H9 (cell line): Measurements from ENCODE around the gene ATXN10. TPM values are rescaled to one million over a fixed set of nuclear protein-coding genes. Genes with fewer than 3 reads are reported as not detected.

Experiments used
- DNase-seq: peaks from one replicate; pipeline ENCODE4 v3.0.0-alpha.2; 2017
- H2AFZ ChIP-seq: one replicate; pipeline ENCODE4 v1.6.1; 2013; ENCODE audit warnings: mild to moderate bottlenecking, low read length, control low read depth, moderate library complexity
- H2AK5ac ChIP-seq: 2 replicates; pipeline ENCODE4 v1.6.1; 2013; ENCODE audit warnings: low read length, control low read depth, mixed read lengths; ENCODE audit not compliant: insufficient read length
- H2BK120ac ChIP-seq: one replicate; pipeline ENCODE4 v1.6.1; 2013; ENCODE audit warnings: low read depth, mild to moderate bottlenecking, low read length, control low read depth, inconsistent platforms; ENCODE audit not compliant: poor library complexity, severe bottlenecking
- H2BK12ac ChIP-seq: 2 replicates; pipeline ENCODE4 v1.6.1; 2013; ENCODE audit warnings: low read length, control low read depth, mixed read lengths, low read depth; ENCODE audit not compliant: insufficient read length
- H2BK15ac ChIP-seq: 2 replicates; pipeline ENCODE4 v1.6.1; 2013; ENCODE audit warnings: low read depth, low read length, control low read depth
- H2BK20ac ChIP-seq: one replicate; pipeline ENCODE4 v1.6.1; 2013; ENCODE audit warnings: low read depth, mild to moderate bottlenecking, low read length, control low read depth, inconsistent platforms; ENCODE audit not compliant: poor library complexity, severe bottlenecking
- H2BK5ac ChIP-seq: 2 replicates; pipeline ENCODE4 v1.6.1; 2013; ENCODE audit warnings: low read length, control low read depth, mixed read lengths; ENCODE audit not compliant: insufficient read length
- H3K14ac ChIP-seq: 2 replicates; pipeline ENCODE4 v1.6.1; 2013; ENCODE audit warnings: low read length, control low read depth; ENCODE audit not compliant: insufficient read depth
- H3K18ac ChIP-seq: 2 replicates; pipeline ENCODE4 v1.6.1; 2013; ENCODE audit warnings: low read depth, mild to moderate bottlenecking, mixed read lengths, low read length, control low read depth; ENCODE audit not compliant: insufficient read length
- H3K23ac ChIP-seq: 2 replicates; pipeline ENCODE4 v1.6.1; 2013; ENCODE audit warnings: low read length, control low read depth, mixed read lengths, low read depth; ENCODE audit not compliant: insufficient read length
- H3K23me2 ChIP-seq: 2 replicates; pipeline ENCODE4 v1.6.1; 2013; ENCODE audit warnings: low read depth, mild to moderate bottlenecking, mixed read lengths, low read length, control low read depth; ENCODE audit not compliant: insufficient read length, poor library complexity, severe bottlenecking
- H3K27ac ChIP-seq: 2 replicates; pipeline ENCODE4 v1.5.1; 2013; ENCODE audit warnings: low read length, control low read depth, mixed read lengths, low read depth; ENCODE audit not compliant: insufficient read length
- H3K27me3 ChIP-seq: 2 replicates; pipeline ENCODE4 v1.6.1; 2013; ENCODE audit warnings: low read length, control low read depth, inconsistent platforms; ENCODE audit not compliant: insufficient read depth
- H3K4ac ChIP-seq: 2 replicates; pipeline ENCODE4 v1.6.1; 2013; ENCODE audit warnings: low read depth, mild to moderate bottlenecking, control low read depth, inconsistent platforms, low read length, moderate library complexity
- H3K4me1 ChIP-seq: 2 replicates; pipeline ENCODE4 v1.6.1; 2013; ENCODE audit warnings: low read length, control low read depth, inconsistent platforms; ENCODE audit not compliant: insufficient read depth
- H3K4me2 ChIP-seq: 2 replicates; pipeline ENCODE4 v1.6.1; 2013; ENCODE audit warnings: low read length, control low read depth, mixed read lengths; ENCODE audit not compliant: insufficient read length, insufficient read depth
- H3K56ac ChIP-seq: 2 replicates; pipeline ENCODE4 v1.6.1; 2013; ENCODE audit warnings: low read depth, mild to moderate bottlenecking, mixed read lengths, low read length, control low read depth; ENCODE audit not compliant: insufficient read length
- H3K79me1 ChIP-seq: 2 replicates; pipeline ENCODE4 v1.6.1; 2013; ENCODE audit warnings: low read depth, mild to moderate bottlenecking, moderate library complexity, low read length, control low read depth, inconsistent platforms; ENCODE audit not compliant: insufficient read depth, poor library complexity, severe bottlenecking
- H3K79me2 ChIP-seq: 2 replicates; pipeline ENCODE4 v1.6.1; 2013; ENCODE audit warnings: low read length, control low read depth, inconsistent platforms; ENCODE audit not compliant: insufficient read depth
- H3K9ac ChIP-seq: 2 replicates; pipeline ENCODE4 v1.6.1; 2013; ENCODE audit warnings: low read length, control low read depth, mixed read lengths; ENCODE audit not compliant: insufficient read length; ENCODE audit errors: extremely low read depth
- H3K9me3 ChIP-seq: one replicate; pipeline ENCODE4 v1.6.1; 2013; ENCODE audit warnings: low read depth, low read length, inconsistent platforms; ENCODE audit not compliant: control insufficient read depth
- H3T11ph ChIP-seq: one replicate; pipeline ENCODE4 v1.6.1; 2013; ENCODE audit warnings: mild to moderate bottlenecking, low read length, control low read depth, inconsistent platforms
- H4K20me1 ChIP-seq: one replicate; pipeline ENCODE4 v1.6.1; 2013; ENCODE audit not compliant: control insufficient read depth, insufficient read length, insufficient read depth
- H4K5ac ChIP-seq: 2 replicates; pipeline ENCODE4 v1.6.1; 2013; ENCODE audit warnings: low read depth, mild to moderate bottlenecking, mixed read lengths, low read length, control low read depth; ENCODE audit not compliant: insufficient read length
- H4K8ac ChIP-seq: replicated peaks from 2 replicates; pipeline ENCODE4 v1.6.1; 2013; ENCODE audit warnings: low read length, control low read depth, mixed read lengths, low read depth; ENCODE audit not compliant: insufficient read length
- H4K91ac ChIP-seq: 2 replicates; pipeline ENCODE4 v1.6.1; 2013; ENCODE audit warnings: low read depth, mild to moderate bottlenecking, moderate library complexity, mixed read lengths, low read length, control low read depth; ENCODE audit not compliant: insufficient read length
- H3K27ac Mint-ChIP-seq, 3 experiments: 2 replicates in 2 of 3; 3 replicates in 1 of 3; pipeline ENCODE4 v1.8.0; 2020 to 2021; ENCODE audit warnings: mixed read lengths in 3 of 3, mild to moderate bottlenecking in 1 of 3, moderate library complexity in 1 of 3
- H3K27me3 Mint-ChIP-seq: 2 replicates; pipeline ENCODE4 v1.8.0; 2021; ENCODE audit warnings: low read depth, mild to moderate bottlenecking, moderate library complexity, mixed read lengths
- H3K36me3 Mint-ChIP-seq, 3 experiments: 2 replicates in 2 of 3; 3 replicates in 1 of 3; pipeline ENCODE4 v1.8.0; 2020 to 2021; ENCODE audit warnings: low read depth in 3 of 3, mixed read lengths in 3 of 3; ENCODE audit not compliant: insufficient read depth in 1 of 3
- H3K4me1 Mint-ChIP-seq, 2 experiments: 2 replicates each; pipeline ENCODE4 v1.8.0; 2020; ENCODE audit warnings: mixed read lengths in 2 of 2
- H3K4me3 Mint-ChIP-seq, 2 experiments: 2 replicates in 1 of 2; 3 replicates in 1 of 2; pipeline ENCODE4 v1.8.0; 2020 to 2021; ENCODE audit warnings: mild to moderate bottlenecking in 2 of 2, mixed read lengths in 2 of 2, moderate library complexity in 1 of 2
- H3K9me3 Mint-ChIP-seq, 2 experiments: 2 replicates in 1 of 2; 3 replicates in 1 of 2; pipeline ENCODE4 v1.8.0; 2020; ENCODE audit warnings: mild to moderate bottlenecking in 2 of 2, mixed read lengths in 2 of 2, moderate library complexity in 1 of 2
- WGBS: extraction: QIAGEN DNeasy Blood & Tissue Kit; methylation state at CpG from one replicate; pipeline ENCODE4 v1.1.7; 2013; ENCODE audit warnings: missing lambda C conversion rate, low lambda C conversion rate, mixed read lengths; ENCODE audit not compliant: insufficient read length; ENCODE audit errors: extremely low coverage; 5-methylcytosine and 5-hydroxymethylcytosine counted together
- total RNA-seq: library from RNA; stranded (reverse); gene quantifications from 2 replicates; pipeline ENCODE4 v1.2.1, GENCODE V29; 2021
- TF ChIP-seq, protein P1 (sequence below): fragments of 200-600 bp; sonication (generic); conservative IDR thresholded peaks from 3 replicates; pipeline ENCODE4 v1.8.0; 2021; ENCODE audit warnings: antibody characterized with exemption, mild to moderate bottlenecking

The ATXN10 gene
- total RNA-seq, 1 experiment from 2014 or later, result 210 TPM

DNA sequence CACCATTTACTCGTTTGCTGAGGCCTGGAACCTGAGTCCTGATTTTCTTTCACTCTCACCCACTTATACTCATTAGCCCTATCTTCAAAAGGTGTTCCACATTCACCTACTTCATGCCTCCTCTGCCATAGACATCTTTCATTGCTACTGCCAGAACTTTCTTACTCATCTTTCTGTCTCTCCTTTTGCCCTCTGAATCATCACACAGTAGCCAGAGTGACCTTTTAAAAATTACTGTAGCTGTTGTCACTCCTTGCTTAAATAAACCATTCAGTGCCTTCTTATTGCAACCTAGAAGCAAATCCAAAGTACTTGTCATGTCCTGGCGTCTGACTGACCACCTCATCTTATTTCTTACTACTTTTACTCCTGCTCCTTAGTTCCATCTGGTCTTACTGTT lies 38.2 kb downstream of the ATXN10 start:
- H2BK12ac ChIP-seq, result no peak overlapping the region
- no peak overlapping the region for H3K56ac ChIP-seq
- H2BK5ac ChIP-seq, result no peak overlapping the region
- TF ChIP-seq, protein P1, sequence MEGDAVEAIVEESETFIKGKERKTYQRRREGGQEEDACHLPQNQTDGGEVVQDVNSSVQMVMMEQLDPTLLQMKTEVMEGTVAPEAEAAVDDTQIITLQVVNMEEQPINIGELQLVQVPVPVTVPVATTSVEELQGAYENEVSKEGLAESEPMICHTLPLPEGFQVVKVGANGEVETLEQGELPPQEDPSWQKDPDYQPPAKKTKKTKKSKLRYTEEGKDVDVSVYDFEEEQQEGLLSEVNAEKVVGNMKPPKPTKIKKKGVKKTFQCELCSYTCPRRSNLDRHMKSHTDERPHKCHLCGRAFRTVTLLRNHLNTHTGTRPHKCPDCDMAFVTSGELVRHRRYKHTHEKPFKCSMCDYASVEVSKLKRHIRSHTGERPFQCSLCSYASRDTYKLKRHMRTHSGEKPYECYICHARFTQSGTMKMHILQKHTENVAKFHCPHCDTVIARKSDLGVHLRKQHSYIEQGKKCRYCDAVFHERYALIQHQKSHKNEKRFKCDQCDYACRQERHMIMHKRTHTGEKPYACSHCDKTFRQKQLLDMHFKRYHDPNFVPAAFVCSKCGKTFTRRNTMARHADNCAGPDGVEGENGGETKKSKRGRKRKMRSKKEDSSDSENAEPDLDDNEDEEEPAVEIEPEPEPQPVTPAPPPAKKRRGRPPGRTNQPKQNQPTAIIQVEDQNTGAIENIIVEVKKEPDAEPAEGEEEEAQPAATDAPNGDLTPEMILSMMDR, result no peak
- no peaks in the 10 kb centered on the region for H3K4me1 Mint-ChIP-seq
- H3K4me2 ChIP-seq, result no peak overlapping the region
- no peak overlapping the region for H2AFZ ChIP-seq
- H4K91ac ChIP-seq, result no peak overlapping the region
- no peaks in the 10 kb centered on the region for H3K4me1 ChIP-seq
- peak overlapping the region in 1 of 3 experiments; percentile 4; a peak in 4 of 7 replicates for H3K27ac Mint-ChIP-seq
- H3T11ph ChIP-seq, result no peak overlapping the region
- H3K23ac ChIP-seq, result no peak overlapping the region
- no peak overlapping the region for H3K4me3 Mint-ChIP-seq
- no peak overlapping the region for H4K8ac ChIP-seq
- H3K79me2 ChIP-seq, result peaks cover 2% of the 10 kb centered on the region; the same call in 1 of the 2 replicates
- H3K18ac ChIP-seq, result no peak overlapping the region
- no peak overlapping the region for H2BK20ac ChIP-seq
- no peak overlapping the region for H3K9ac ChIP-seq
- no peak overlapping the region for H2BK15ac ChIP-seq
- no peaks in the 10 kb centered on the region for H4K20me1 ChIP-seq
- H4K5ac ChIP-seq, result no peak overlapping the region
- H3K79me1 ChIP-seq, result peaks cover 11% of the 10 kb centered on the region
- H3K27me3 ChIP-seq, result no peaks in the 10 kb centered on the region
- no peak overlapping the region for H2BK120ac ChIP-seq
- no peaks in the 10 kb centered on the region for H3K23me2 ChIP-seq
- H3K14ac ChIP-seq, result no peak overlapping the region
- DNase-seq, result no peak
- H3K27me3 Mint-ChIP-seq, result no peaks in the 10 kb centered on the region
- H2AK5ac ChIP-seq, result no peak overlapping the region
- no CpG with 5 or more reads among the region's 2 CpGs for WGBS
- H3K9me3 Mint-ChIP-seq, result no peaks in the 10 kb centered on the region
- no peaks in the 10 kb centered on the region for H3K9me3 ChIP-seq
- H3K27ac ChIP-seq, result no peak overlapping the region
- no peak overlapping the region for H3K4ac ChIP-seq
- peaks cover 3 to 50% (median 26%) of the 10 kb centered on the region in 3 experiments; a peak in 6 of 7 replicates for H3K36me3 Mint-ChIP-seq
